Measurements from ENCODE around the gene ZNF423.

DNA sequence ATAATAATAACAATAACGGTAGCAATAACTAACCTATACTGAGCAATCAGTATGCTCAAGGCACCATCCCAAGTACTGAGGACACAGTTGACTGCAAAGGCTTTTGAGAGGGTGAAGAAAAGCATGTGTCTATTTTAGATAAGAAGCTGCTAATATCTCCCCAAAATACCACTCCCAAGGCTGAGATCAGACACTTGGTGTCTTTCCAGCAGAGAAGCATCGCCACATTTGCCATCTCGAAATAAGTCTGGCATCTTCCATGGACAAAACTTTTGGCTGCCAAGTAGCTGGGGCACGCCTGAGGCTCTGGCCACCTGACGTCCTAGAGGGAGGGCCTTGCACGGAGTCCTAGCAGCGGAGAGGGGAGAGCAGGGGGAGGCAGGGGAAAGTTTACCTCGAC, 39.0 kb downstream of the ZNF423 start:
- TF ChIP-seq CTCF (conservative IDR thresholded peaks at IDR 0.05 in 1 of 2, IDR thresholded peaks at IDR 0.05 in 1 of 2; ENCODE audit: extremely low read depth in 1 of 2, insufficient read depth in 1 of 2, low read depth in 1 of 2, low read length in 2 of 2) (no peak), EZH2 (IDR thresholded peaks at IDR 0.05; ENCODE audit: borderline replicate concordance, low read length) (no peak)
